G401.6 (cell line): ENCODE measurements around the gene CHN2.
"Not testable (repeated sequence)": the region's sequence is repeated elsewhere in the genome, so short reads cannot be mapped to it uniquely, and the experiment has no call there.

Experiments
- FAIRE-seq: peaks from 2 replicates; lab custom pipeline; 2012; peaks lifted over from hg19 to GRCh38; lab: Jason Lieb, UNC

CHN2 gene

GRCh38 chr7:29499932-29500331 lies 305.4 kb downstream of the CHN2 start:
- no peak for FAIRE-seq

- FAIRE-seq = no peak
These were observed 306.1 kb downstream of the CHN2 start for GRCh38 chr7:29500719-29501118.

- FAIRE-seq = no peak
These were observed 307.6 kb downstream of the CHN2 start for GRCh38 chr7:29502133-29502532.

- FAIRE-seq = no peak
These were observed 311.4 kb downstream of the CHN2 start for GRCh38 chr7:29505931-29506330.

DNA sequence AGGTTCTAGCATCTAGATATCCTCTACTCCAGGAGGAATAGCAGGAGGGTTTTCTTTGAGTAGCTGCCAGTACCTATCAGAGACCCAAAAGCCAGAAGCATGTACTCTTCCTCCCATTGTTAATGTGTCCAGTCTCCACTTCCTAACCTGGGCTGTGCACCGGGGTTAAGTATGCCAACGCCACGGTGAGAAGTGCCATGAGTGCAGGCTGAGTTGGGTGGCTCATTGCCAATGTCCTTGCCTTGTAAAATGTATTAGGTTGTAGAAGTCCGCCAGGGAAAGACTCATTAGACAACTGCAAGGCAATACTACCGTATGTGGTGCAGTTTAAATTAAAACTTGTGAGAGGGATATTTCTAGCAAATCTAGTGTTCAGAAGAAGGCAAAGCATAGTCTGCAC lies 314.0 kb downstream of the CHN2 start:
- no peak for FAIRE-seq

DNA sequence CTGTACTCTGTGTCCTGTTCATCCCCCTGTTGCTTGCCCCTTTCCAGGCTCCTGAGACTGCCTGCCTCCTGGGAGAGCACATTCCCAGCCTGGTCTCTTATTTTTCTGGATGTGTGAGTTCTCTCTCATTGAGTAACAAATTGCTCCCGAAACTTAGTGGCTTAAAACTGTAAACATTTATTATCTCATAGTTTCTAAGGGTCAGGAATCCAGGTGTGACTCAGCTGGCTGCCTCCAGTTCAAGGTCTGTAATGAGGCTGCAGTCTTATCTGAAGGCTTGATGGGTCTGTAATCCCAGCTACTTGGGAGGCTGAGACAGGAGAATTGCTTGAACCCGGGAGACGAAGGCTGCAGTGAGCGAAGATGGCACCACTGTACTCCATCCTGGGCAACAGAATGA lies 315.5 kb downstream of the CHN2 start:
- FAIRE-seq = no peak

- FAIRE-seq = no peak
These were observed 316.8 kb downstream of the CHN2 start for GRCh38 chr7:29511337-29511736.

- no peak for FAIRE-seq
These were observed 317.3 kb downstream of the CHN2 start for GRCh38 chr7:29511851-29512250.

- FAIRE-seq = no peak
These were observed 321.9 kb downstream of the CHN2 start for GRCh38 chr7:29516491-29516890.

DNA sequence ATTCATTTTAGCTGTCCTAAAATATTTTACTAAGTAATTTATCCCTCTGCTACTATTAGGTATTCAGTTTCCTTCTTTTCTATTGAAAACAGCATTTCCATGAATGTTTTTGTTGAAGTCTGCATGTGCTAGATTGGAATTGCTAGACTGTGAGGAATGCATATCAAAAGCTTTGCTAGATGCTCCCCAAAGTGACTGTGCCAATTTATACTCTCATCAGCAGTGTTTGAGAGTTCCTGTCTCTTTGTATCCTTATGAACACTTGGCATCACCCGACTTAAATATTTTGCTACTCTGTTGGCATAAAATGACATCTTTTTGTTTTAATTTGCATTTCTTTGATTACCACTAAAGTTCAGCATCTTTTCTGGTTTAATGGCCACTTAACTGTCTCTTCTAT lies 324.0 kb downstream of the CHN2 start:
- FAIRE-seq = no peak

- no peak for FAIRE-seq
These were observed 329.2 kb downstream of the CHN2 start for GRCh38 chr7:29523728-29524127.

DNA sequence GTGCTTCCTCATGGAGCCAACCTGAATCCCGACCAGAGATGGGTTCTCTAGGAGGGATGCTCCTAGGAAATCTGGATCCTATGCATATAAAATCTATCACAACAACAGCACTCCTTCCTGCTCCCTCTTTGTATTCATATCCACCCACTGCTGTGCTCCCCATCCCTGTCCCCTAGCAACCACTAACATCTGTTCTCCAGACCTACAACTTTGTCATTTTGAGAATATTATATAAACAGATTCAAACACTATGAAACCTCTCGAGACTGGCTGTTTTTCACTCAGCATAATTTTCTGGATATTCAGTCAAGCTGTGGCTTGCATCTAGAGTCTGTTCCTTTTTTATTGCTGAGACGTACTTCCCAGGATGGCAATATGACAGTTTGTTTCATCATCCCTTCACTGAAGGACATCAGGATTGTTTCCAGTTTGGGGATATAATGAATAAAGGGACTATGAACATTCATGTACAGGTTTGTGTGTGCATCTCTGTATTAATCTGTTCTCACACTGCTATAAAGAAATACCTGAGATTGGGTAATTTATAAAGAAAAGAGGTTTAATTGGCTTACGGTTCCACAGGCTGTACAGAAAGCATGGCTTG lies 333.0 kb downstream of the CHN2 start:
- FAIRE-seq = no peak

GRCh38 chr7:29528526-29528925 lies 334.0 kb downstream of the CHN2 start:
- not testable (repeated sequence) for FAIRE-seq
